ENCODE data around the gene NCEH1. TPM values are rescaled to one million over a fixed set of nuclear protein-coding genes. Genes with fewer than 3 reads are reported as not detected.

NCEH1 gene
- total and polyA plus RNA-seq, 2 experiments from 2014 or later, result 3.2 to 8.0 TPM

- TF ChIP-seq, protein P1, sequence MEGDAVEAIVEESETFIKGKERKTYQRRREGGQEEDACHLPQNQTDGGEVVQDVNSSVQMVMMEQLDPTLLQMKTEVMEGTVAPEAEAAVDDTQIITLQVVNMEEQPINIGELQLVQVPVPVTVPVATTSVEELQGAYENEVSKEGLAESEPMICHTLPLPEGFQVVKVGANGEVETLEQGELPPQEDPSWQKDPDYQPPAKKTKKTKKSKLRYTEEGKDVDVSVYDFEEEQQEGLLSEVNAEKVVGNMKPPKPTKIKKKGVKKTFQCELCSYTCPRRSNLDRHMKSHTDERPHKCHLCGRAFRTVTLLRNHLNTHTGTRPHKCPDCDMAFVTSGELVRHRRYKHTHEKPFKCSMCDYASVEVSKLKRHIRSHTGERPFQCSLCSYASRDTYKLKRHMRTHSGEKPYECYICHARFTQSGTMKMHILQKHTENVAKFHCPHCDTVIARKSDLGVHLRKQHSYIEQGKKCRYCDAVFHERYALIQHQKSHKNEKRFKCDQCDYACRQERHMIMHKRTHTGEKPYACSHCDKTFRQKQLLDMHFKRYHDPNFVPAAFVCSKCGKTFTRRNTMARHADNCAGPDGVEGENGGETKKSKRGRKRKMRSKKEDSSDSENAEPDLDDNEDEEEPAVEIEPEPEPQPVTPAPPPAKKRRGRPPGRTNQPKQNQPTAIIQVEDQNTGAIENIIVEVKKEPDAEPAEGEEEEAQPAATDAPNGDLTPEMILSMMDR (IDR thresholded peaks at IDR 0.05; ENCODE audit: low read depth, low read length), result no peak
- Histone ChIP-seq H3K27me3 (no peaks in the 10 kb centered on the region), H3K9me3 (ENCODE audit: low read depth) (no peaks in the 10 kb centered on the region), H3K27ac (no peak overlapping the region), H3K4me1 (ENCODE audit: low read depth) (no peaks in the 10 kb centered on the region), H3K4me3 (no peak overlapping the region), H3K36me3 (no peaks in the 10 kb centered on the region)
- no peak for DNase-seq (ENCODE audit: low read depth in 1 of 2, low spot score in 1 of 2)
Observed at GRCh38 chr3:172653004-172653572, 57.8 kb downstream of the NCEH1 start.

GRCh38 chr3:172651936-172652625 is 58.8 kb downstream of the NCEH1 start:
- Histone ChIP-seq H3K4me1 (ENCODE audit: low read depth) (no peaks in the 10 kb centered on the region), H3K27me3 (no peaks in the 10 kb centered on the region), H3K4me3 (no peak overlapping the region), H3K9me3 (ENCODE audit: low read depth) (no peaks in the 10 kb centered on the region), H3K36me3 (no peaks in the 10 kb centered on the region), H3K27ac (no peak overlapping the region)
- TF ChIP-seq, protein P1 (IDR thresholded peaks at IDR 0.05; ENCODE audit: low read depth, low read length), result no peak
- no peak for DNase-seq (ENCODE audit: low read depth in 1 of 2, low spot score in 1 of 2)

DNA sequence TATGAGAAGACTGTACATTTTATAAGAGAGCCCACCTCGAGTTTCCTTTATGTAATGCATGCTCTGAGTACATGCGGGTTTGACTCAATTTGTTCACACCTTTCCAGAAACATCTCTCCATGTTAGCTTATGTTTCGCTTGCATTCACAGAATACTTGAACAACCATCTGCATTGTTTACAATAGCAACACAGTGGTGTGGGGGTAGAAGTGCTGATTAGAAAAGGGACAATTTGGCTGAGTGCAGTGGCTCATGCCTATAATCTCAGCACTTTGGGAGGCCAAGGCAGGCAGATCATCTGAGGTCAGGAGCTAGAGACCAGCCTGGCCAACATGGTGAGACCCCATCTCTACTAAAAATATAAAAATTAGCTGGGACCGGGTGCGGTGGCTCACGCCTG is 60.9 kb downstream of the NCEH1 start:
- Histone ChIP-seq H3K27ac (no peak overlapping the region), H3K36me3 (no peaks in the 10 kb centered on the region), H3K4me3 (no peak overlapping the region), H3K9me3 (ENCODE audit: low read depth) (no peaks in the 10 kb centered on the region), H3K4me1 (ENCODE audit: low read depth) (no peaks in the 10 kb centered on the region), H3K27me3 (no peaks in the 10 kb centered on the region)
- peak in 1 of 2 donors; percentile 44 for DNase-seq (ENCODE audit: low read depth in 1 of 2, low spot score in 1 of 2)
- TF ChIP-seq, protein P1 (IDR thresholded peaks at IDR 0.05; ENCODE audit: low read depth, low read length), result no peak

- H3K27me3 ChIP-seq, result no peaks in the 10 kb centered on the region
- H3K27ac ChIP-seq, result no peak overlapping the region
- H3K36me3 ChIP-seq, result no peaks in the 10 kb centered on the region
- H3K4me3 ChIP-seq, result no peak overlapping the region
- no peaks in the 10 kb centered on the region for H3K4me1 ChIP-seq (ENCODE audit: low read depth)
- TF ChIP-seq, protein P1 (IDR thresholded peaks at IDR 0.05; ENCODE audit: low read depth, low read length), result no peak
- no peaks in the 10 kb centered on the region for H3K9me3 ChIP-seq (ENCODE audit: low read depth)
- peak in 1 of 2 donors; percentile 80 for DNase-seq (ENCODE audit: low read depth in 1 of 2, low spot score in 1 of 2)
Observed at GRCh38 chr3:172648747-172649146, 62.1 kb downstream of the NCEH1 start.

DNA sequence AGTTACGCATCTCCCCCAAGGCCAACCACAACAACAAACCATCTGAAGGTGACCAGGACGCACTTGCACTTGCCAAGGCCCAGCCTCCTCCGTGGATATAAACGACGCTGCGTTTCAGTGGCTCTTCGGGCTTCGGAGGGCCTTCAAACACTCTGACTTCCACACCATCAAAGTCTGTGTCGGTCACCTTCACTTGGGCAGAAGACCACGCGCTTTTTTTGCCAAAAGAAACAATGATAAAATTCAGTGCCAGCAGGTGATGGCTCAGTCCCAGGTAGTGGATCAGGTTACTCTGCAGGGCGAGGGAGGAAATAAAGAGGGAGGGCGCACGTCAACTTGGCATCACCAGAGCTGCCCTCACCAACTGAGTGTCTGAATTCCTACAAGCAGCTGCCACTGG is 63.0 kb downstream of the NCEH1 start:
- Histone ChIP-seq H3K4me3 (no peak overlapping the region), H3K9me3 (ENCODE audit: low read depth) (no peaks in the 10 kb centered on the region), H3K36me3 (no peaks in the 10 kb centered on the region), H3K27me3 (no peaks in the 10 kb centered on the region), H3K4me1 (ENCODE audit: low read depth) (no peaks in the 10 kb centered on the region), H3K27ac (no peak overlapping the region)
- no peak for DNase-seq (ENCODE audit: low read depth in 1 of 2, low spot score in 1 of 2)
- TF ChIP-seq, protein P1 (IDR thresholded peaks at IDR 0.05; ENCODE audit: low read depth, low read length), result no peak
